DMS153 treated with DMSO at 0.1 percent for 48 hours (cell line): ENCODE data around the gene MSTO1.
"Not testable (repeated sequence)": the region's sequence is repeated elsewhere in the genome, so short reads cannot be mapped to it uniquely, and the experiment has no call there.

Source experiments
- DNase-seq: peaks from one replicate; lab custom pipeline; 2025; ENCODE audit not compliant: unreplicated experiment; lab: John Stamatoyannopoulos, UW

MSTO1 gene

GRCh38 chr1:155609515-155610256 lies at the start of gene MSTO1:
Gene MSTO1, plus strand, starts transcription at chr1:155610218. Its CDS starts 31 bp downstream, at chr1:155610249.
- DNase-seq = peak; percentile 97

GRCh38 chr1:155561779-155562580 lies 48.0 kb upstream of the MSTO1 start:
- peak; percentile 32 for DNase-seq

- peak; percentile 96 for DNase-seq
Observed at GRCh38 chr1:155562581-155563376, 47.2 kb upstream of the MSTO1 start, which contains the start of gene ASH1L. Gene ASH1L, minus strand, starts transcription at chr1:155562803. Its CDS starts 41,284 bp downstream, at chr1:155521519.

DNA sequence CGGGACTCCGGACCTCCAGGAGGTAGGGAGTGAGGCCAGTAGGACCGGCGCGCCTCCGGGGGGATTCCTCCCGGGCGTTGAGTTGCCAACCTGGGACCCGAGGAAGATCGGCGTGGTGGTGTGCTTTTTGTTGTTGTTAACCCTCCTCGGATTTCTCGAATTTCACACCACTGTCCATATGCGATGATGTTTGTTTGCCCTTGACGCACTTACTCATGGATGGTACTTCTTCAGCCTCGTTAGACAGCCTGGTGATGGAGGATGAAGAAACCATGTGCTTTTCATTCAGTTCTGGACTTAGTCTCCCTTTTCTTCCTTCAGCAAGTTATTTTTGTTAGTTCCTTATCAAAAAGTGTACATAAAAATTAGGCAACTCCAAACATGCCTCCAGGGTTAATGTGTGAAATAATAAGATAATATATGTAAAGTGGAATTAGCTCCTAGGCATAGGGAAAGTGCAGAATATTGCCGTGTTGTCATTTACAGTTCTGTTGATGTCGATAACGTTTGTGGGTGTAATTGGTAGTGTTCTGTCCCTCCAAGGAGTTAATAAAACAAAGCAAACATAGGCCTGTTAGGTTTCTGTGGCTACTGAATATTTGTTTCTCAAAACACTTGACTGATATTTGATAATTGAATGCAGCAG lies 46.5 kb upstream of the MSTO1 start:
- DNase-seq = peak; percentile 58

GRCh38 chr1:155569988-155570592 lies 39.9 kb upstream of the MSTO1 start:
- no peak for DNase-seq

- DNase-seq = no peak
Observed at GRCh38 chr1:155570593-155570990, 39.4 kb upstream of the MSTO1 start.

GRCh38 chr1:155574077-155574476 lies 35.9 kb upstream of the MSTO1 start:
- no peak for DNase-seq

DNA sequence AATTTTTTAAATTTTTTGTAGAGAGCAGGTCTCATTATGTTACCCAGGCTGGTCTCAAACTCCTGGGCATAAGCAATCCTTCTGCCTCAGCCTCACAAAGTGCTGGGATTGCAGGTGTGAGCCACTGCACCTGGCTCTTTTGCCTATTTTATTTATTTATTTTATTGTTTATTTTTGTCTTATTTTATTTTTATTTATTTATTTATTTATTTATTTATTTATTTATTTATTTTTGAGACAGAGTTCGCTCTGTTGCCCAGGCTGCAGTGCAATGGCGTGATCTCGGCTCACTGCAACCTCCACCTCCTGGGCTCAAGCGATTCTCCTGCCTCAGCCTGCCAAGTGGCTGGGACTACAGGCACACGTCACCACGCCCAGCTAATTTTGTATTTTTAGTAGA lies 34.4 kb upstream of the MSTO1 start:
- DNase-seq = not testable (repeated sequence)

DNA sequence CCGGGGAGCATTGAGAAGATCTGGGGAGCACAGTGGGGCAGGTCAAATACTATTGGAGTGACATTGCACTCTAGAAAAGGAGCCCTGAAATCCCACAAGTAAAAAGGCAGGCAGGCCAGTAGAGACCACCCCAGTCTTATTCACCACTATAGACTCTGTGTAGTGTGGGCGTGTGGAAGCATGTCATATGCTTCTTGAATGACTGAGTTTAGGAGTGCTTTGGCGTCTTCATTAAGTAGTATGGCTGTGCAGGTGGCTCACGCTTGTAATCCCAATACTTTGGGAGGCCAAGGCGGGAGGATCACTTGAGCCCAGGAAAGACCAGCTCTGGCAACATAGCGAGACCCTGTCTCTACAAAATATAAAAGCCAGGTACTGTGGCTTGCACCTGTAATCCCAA lies 26.2 kb upstream of the MSTO1 start:
- not testable (repeated sequence) for DNase-seq

GRCh38 chr1:155589282-155589681 lies 20.7 kb upstream of the MSTO1 start:
- DNase-seq = not testable (repeated sequence)

- DNase-seq = not testable (repeated sequence)
Observed at GRCh38 chr1:155590516-155591247, 19.3 kb upstream of the MSTO1 start.

- peak; percentile 62 for DNase-seq
Observed at GRCh38 chr1:155591770-155592169, 18.2 kb upstream of the MSTO1 start.

GRCh38 chr1:155595877-155596474 lies 14.0 kb upstream of the MSTO1 start:
- not testable (repeated sequence) for DNase-seq

DNA sequence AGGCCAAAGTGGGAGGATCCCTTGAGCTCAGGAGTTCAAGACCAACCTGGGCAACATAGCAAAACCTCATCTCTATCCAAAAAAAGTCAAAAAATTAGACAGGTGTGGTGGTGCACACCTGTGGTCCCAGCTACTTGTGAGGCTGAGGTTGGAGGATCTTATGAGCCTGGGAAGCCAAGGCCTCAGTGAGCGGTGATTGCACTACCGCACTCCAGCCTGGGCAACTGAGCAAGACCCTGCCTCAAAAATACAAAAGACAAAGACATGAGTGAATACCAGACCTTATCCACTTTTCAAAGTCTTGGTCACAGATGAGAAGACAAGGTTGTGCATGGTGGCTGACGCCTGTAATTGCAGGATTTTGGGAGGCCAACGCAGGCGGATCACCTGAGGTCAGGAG lies 13.2 kb upstream of the MSTO1 start:
- no peak for DNase-seq

DNA sequence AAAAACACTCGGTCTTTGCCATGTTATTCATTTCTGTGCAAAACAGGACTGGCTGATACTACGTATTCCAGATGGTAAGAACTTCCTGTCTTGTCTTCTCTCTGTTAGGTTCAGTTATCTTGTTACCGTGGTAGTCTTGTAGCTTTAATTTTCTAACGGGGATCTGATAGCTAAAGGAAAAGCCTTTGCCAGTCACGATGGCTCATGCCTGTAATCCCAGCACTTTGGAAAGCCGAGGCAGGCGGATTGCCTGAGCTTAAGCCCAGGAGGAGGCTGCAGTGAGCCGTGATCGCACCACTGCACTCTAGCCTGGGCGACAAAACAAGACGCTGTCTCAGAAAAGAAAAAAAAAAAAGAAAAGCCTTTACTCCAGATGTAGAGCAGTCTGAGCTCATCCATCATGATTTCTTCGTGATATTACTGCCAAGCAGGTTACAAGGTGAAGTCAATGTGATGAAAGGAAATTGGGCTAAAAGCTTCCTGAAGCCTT lies 11.1 kb upstream of the MSTO1 start:
- no peak for DNase-seq

- DNase-seq = not testable (repeated sequence)
Observed at GRCh38 chr1:155599828-155600572, 10.0 kb upstream of the MSTO1 start.

GRCh38 chr1:155607708-155608107 lies 2.3 kb upstream of the MSTO1 start:
- DNase-seq = no peak

- no peak for DNase-seq
Observed at GRCh38 chr1:155608888-155609225, 1.2 kb upstream of the MSTO1 start.
